Astrocyte (in vitro differentiated cells and primary cell): ENCODE results near the gene TENM4.

Experiments used
- CTCF ChIP-seq: IDR thresholded peaks from 2 replicates; pipeline ENCODE4 v1.5.1; 2011; ENCODE audit warnings: low read depth, mild to moderate bottlenecking, inconsistent platforms, low read length, moderate library complexity; ENCODE audit not compliant: insufficient read depth
- EZH2 ChIP-seq: IDR thresholded peaks from 2 replicates; pipeline ENCODE4 v1.6.1; 2012; ENCODE audit warnings: mild to moderate bottlenecking, low read length, inconsistent platforms; ENCODE audit not compliant: insufficient read depth

GRCh38 chr11:79331203-79331901 lies 109.5 kb downstream of the TENM4 start:
- TF ChIP-seq CTCF (no peak), EZH2 (no peak)
